Neural cell (in vitro differentiated cells): ENCODE data around the gene CXCR2.

Source experiments
- EP300 ChIP-seq: fragments of 450-650 bp; conservative IDR thresholded peaks from 2 replicates; pipeline ENCODE4 v1.6.1; 2014; ENCODE audit warnings: antibody characterized with exemption, mild to moderate bottlenecking, moderate library complexity; ENCODE audit not compliant: poor library complexity, severe bottlenecking
- EZH2 ChIP-seq: fragments of 200-600, 300-800 bp; shearing (Covaris generic), sonication (generic); IDR thresholded peaks from 2 replicates; pipeline ENCODE4 v1.6.1; 2014; ENCODE audit warnings: antibody characterized with exemption, low read length, borderline replicate concordance, mild to moderate bottlenecking; ENCODE audit not compliant: insufficient read depth, poor library complexity, severe bottlenecking
- TF ChIP-seq, protein P1 (sequence below): fragments of 450-650 bp; IDR thresholded peaks from 2 replicates; pipeline ENCODE4 v1.5.1; 2014; ENCODE audit warnings: antibody characterized with exemption, mild to moderate bottlenecking, moderate library complexity; ENCODE audit not compliant: poor library complexity, severe bottlenecking

DNA sequence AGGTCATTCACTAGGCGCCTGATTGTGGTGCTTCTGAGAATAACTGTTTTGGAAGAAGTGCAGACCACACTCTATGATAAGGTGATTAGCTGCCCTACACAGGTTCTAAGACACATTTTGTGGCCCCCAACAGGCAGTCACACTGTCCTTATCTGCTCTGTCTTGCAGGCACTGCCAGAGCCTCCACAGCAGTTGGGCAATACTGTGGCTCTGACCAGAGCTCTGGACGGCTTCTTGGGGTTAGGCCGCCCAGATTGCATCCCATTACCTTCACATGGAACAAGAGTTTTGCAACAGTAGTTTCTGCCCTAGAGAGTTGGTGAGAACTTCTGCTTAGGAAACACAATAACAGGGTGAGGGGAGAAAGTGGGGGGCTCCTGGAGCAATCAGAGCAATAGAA, 34.1 kb upstream of the CXCR2 start:
- TF ChIP-seq, protein P1, sequence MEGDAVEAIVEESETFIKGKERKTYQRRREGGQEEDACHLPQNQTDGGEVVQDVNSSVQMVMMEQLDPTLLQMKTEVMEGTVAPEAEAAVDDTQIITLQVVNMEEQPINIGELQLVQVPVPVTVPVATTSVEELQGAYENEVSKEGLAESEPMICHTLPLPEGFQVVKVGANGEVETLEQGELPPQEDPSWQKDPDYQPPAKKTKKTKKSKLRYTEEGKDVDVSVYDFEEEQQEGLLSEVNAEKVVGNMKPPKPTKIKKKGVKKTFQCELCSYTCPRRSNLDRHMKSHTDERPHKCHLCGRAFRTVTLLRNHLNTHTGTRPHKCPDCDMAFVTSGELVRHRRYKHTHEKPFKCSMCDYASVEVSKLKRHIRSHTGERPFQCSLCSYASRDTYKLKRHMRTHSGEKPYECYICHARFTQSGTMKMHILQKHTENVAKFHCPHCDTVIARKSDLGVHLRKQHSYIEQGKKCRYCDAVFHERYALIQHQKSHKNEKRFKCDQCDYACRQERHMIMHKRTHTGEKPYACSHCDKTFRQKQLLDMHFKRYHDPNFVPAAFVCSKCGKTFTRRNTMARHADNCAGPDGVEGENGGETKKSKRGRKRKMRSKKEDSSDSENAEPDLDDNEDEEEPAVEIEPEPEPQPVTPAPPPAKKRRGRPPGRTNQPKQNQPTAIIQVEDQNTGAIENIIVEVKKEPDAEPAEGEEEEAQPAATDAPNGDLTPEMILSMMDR = no peak
- TF ChIP-seq EP300 = no peak
- no peak for TF ChIP-seq EZH2
